ENCODE data around the gene CCL23.

The CCL23 gene

GRCh38 chr17:36002631-36003030 is 15.1 kb downstream of the CCL23 start:
- Histone ChIP-seq H3K4me2 (ENCODE audit: low read length) (no peak overlapping the region), H3F3A (ENCODE audit: insufficient read depth, low read length) (no peaks in the 10 kb centered on the region), H4K20me1 (ENCODE audit: insufficient read depth, low read length) (no peaks in the 10 kb centered on the region), H3K79me2 (ENCODE audit: insufficient read depth, low read length) (no peaks in the 10 kb centered on the region), H3K9ac (ENCODE audit: low read length) (no peak overlapping the region), H3K9me3 (ENCODE audit: low read length) (no peaks in the 10 kb centered on the region), H3K36me3 (ENCODE audit: insufficient read depth, low read length) (no peaks in the 10 kb centered on the region), H3K4me1 (ENCODE audit: insufficient read depth, low read length, severe bottlenecking) (no peaks in the 10 kb centered on the region), H3K27ac (ENCODE audit: low read depth, low read length, poor library complexity, severe bottlenecking) (no peak overlapping the region), H2AFZ (ENCODE audit: low read length) (no peak overlapping the region), H3K27me3 (ENCODE audit: insufficient read depth, low read length) (no peaks in the 10 kb centered on the region), H3K9me2 (ENCODE audit: low read depth, low read length) (no peaks in the 10 kb centered on the region), H3K4me3 (ENCODE audit: low read depth, low read length, poor library complexity, severe bottlenecking) (no peak overlapping the region)
- TF ChIP-seq CTCF (IDR thresholded peaks at IDR 0.05; ENCODE audit: low read length): no peak
- TF ChIP-seq EZH2 (IDR thresholded peaks at IDR 0.05; ENCODE audit: borderline replicate concordance, low read length): no peak

GRCh38 chr17:36001862-36002603 is 15.7 kb downstream of the CCL23 start:
- Histone ChIP-seq H3K79me2 (ENCODE audit: insufficient read depth, low read length) (no peaks in the 10 kb centered on the region), H4K20me1 (ENCODE audit: insufficient read depth, low read length) (no peaks in the 10 kb centered on the region), H2AFZ (ENCODE audit: low read length) (no peak overlapping the region), H3K27ac (ENCODE audit: low read depth, low read length, poor library complexity, severe bottlenecking) (no peak overlapping the region), H3K36me3 (ENCODE audit: insufficient read depth, low read length) (no peaks in the 10 kb centered on the region), H3F3A (ENCODE audit: insufficient read depth, low read length) (no peaks in the 10 kb centered on the region), H3K4me2 (ENCODE audit: low read length) (no peak overlapping the region), H3K4me3 (ENCODE audit: low read depth, low read length, poor library complexity, severe bottlenecking) (no peak overlapping the region), H3K9ac (ENCODE audit: low read length) (no peak overlapping the region), H3K9me2 (ENCODE audit: low read depth, low read length) (no peaks in the 10 kb centered on the region), H3K4me1 (ENCODE audit: insufficient read depth, low read length, severe bottlenecking) (no peaks in the 10 kb centered on the region), H3K9me3 (ENCODE audit: low read length) (no peaks in the 10 kb centered on the region), H3K27me3 (ENCODE audit: insufficient read depth, low read length) (no peaks in the 10 kb centered on the region)
- TF ChIP-seq CTCF (IDR thresholded peaks at IDR 0.05; ENCODE audit: low read length) (no peak), EZH2 (IDR thresholded peaks at IDR 0.05; ENCODE audit: borderline replicate concordance, low read length) (no peak)

- Histone ChIP-seq H3F3A (ENCODE audit: insufficient read depth, low read length) (no peaks in the 10 kb centered on the region), H3K79me2 (ENCODE audit: insufficient read depth, low read length) (no peaks in the 10 kb centered on the region), H3K27me3 (ENCODE audit: insufficient read depth, low read length) (no peaks in the 10 kb centered on the region)
These were observed 16.5 kb downstream of the CCL23 start, which contains the start of gene CCL15 for GRCh38 chr17:36001110-36001771. TSS of gene CCL15 (minus strand) at chr17:36001553. CDS start at chr17:36001492, 61 bp downstream.

More at GRCh38 chr17:36001110-36001771, 16.5 kb downstream of the CCL23 start, which contains the start of gene CCL15:
- Histone ChIP-seq H3K36me3 (ENCODE audit: insufficient read depth, low read length) (no peaks in the 10 kb centered on the region), H2AFZ (ENCODE audit: low read length) (no peak within 1 kb of the TSS), H3K9ac (ENCODE audit: low read length) (no peak within 1 kb of the TSS), H3K4me3 (ENCODE audit: low read depth, low read length, poor library complexity, severe bottlenecking) (no peak within 1 kb of the TSS), H3K27ac (ENCODE audit: low read depth, low read length, poor library complexity, severe bottlenecking) (no peak within 1 kb of the TSS), H3K4me2 (ENCODE audit: low read length) (no peak within 1 kb of the TSS), H3K9me2 (ENCODE audit: low read depth, low read length) (no peaks in the 10 kb centered on the region), H3K9me3 (ENCODE audit: low read length) (no peaks in the 10 kb centered on the region), H3K4me1 (ENCODE audit: insufficient read depth, low read length, severe bottlenecking) (no peaks in the 10 kb centered on the region), H4K20me1 (ENCODE audit: insufficient read depth, low read length) (no peaks in the 10 kb centered on the region)
- TF ChIP-seq EZH2 (IDR thresholded peaks at IDR 0.05; ENCODE audit: borderline replicate concordance, low read length) (no peak), CTCF (IDR thresholded peaks at IDR 0.05; ENCODE audit: low read length) (no peak)
